ENCODE data around the gene LYRM2.
"Not testable (repeated sequence)": the region's sequence is repeated elsewhere in the genome, so short reads cannot be mapped to it uniquely, and the experiment has no call there.

Gene LYRM2

DNA sequence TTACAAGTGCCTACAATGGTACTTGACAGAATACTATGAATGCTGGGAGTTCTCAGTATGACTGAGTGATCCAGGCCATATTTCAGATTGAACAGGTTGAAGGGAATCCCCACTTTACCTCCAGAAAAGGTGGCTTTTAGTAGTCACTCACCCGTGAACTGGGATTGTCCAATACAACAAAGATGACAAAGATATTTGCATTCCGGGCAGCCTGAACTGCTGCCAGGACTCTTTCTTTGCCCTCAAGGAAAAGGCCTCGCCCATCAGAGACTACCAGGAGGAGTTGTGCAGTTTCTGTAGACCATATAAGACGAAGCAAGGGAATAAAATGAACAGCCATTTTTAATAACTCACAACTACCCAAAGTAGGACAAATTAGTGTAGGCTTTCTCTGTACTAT lies 6.3 kb upstream of the LYRM2 start:
- no peak for DNase-seq (ENCODE audit: low spot score)

DNA sequence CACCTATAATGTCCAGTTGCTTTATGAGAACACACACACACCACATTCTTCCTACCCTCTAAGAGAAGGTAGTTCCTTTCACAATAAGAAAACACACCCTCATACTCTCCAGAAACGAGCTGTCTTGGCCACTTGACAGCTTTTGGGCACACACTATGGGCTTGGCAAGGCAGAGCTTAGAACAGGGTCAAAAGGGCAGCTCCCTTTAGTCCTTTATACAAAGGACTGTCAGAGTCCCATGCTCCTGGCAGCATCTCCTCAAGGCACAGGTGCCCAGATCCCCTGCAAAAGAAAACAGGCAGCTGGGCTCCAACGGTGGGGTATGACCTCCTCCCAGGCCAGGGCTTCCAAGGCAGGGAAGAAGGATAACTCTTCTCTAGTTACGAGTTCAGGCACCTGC lies 4.9 kb upstream of the LYRM2 start:
- no peak for DNase-seq (ENCODE audit: low spot score)

DNA sequence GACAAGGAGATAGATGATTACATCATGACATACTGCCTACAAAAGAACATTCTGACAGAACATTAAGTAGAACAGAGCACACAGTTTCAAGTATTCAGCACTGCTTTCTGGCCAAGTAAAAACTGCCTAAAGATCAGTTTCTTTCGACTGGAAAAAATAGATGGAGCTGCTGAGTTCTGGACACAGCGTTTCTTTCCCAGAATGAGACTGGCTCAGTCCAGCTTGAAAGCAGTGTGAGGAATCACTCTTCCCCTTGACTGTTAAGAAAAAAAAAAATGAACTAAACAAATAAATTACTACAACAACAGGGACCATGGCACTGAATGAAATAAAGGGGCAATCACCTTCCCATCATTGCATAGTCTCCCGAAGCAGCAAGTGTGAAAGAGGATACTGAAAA lies 4.4 kb upstream of the LYRM2 start:
- DNase-seq (ENCODE audit: low spot score) = no peak

- DNase-seq (ENCODE audit: low spot score) = not testable (repeated sequence)
Measured at GRCh38 chr6:89641581-89641980, 3.0 kb upstream of the LYRM2 start.

DNA sequence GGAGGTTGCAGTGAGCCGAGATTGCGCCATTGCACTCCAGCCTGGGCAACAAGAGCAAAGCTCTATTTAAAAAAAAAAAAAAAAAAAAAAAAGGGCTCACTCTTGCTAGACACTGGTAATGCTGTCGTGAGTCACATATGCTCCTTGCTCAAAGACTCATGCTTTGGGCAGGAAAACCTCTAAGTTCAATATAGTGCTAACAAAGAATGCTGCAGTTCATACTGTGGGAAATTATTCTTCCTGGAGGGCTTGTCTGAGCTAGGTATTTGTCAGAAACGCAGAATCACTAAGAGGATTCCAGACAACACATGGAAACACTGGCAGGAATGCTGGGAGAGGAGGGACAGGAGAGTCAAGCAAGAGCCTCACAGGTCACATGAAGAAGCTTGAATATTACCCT lies 2.3 kb upstream of the LYRM2 start:
- no peak for DNase-seq (ENCODE audit: low spot score)

DNA sequence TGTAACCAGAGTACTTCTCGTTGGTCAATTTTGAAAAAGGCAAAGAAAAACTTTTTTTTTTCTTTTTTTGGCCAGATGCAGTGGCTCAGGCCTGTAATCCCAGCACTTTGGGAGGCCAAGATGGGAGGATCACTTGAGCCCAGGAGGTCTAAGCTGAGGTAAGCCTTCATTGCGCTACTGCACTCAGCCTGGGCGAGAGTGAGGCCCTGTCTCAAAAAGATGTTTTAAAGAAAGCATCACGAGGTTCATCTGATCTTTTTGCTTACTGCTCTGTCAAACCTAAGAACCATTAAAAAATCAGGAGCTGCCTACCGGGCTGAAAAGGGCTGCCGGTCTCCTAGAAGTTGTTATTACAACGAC lies 607 bp downstream of the LYRM2 start:
- no peak for DNase-seq (ENCODE audit: low spot score)

DNA sequence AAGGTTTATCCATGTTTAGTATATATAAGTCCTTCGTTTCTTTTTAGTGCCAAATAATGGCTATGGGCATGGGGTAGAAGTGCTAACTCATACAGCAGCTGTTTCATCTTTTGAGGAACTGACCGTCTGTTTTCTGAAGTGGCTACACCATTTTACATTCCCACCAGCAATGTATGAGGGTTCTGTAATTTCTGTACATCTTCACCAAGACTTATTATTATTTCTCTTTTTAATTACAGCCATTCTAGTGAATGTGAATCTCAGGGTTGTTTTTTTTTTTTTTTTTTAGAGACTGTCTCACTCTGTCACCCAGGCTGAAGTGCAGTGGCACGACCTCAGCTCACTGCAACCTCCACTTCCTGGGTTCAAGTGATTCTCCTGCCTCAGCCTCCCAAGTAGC lies 2.1 kb downstream of the LYRM2 start:
- DNase-seq (ENCODE audit: low spot score) = not testable (repeated sequence)

GRCh38 chr6:89630488-89630887 lies 8.1 kb downstream of the LYRM2 start:
- no peak for DNase-seq (ENCODE audit: low spot score)

DNA sequence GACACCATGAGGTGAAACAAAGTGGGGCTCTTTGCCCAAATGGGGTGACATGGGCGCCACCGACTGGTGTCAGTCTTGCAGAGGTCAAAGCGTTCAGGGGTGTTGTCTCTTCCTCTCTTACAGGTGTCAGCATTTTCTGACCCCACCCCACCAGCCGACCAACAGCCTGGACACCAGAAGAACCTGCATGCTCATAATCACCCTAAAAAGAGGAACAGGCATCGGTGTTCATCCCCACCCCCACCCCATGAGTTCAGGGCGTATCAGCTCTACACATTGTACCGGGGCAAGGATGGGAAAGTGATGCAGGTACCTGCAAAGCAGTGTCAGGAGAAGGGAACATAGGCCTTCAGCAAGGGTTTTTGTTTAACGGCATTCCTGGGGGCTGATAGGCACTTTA lies 14.8 kb downstream of the LYRM2 start:
- DNase-seq (ENCODE audit: low spot score) = no peak

GRCh38 chr6:89619567-89619966 lies 19.0 kb downstream of the LYRM2 start:
- no peak for DNase-seq (ENCODE audit: low spot score)

DNA sequence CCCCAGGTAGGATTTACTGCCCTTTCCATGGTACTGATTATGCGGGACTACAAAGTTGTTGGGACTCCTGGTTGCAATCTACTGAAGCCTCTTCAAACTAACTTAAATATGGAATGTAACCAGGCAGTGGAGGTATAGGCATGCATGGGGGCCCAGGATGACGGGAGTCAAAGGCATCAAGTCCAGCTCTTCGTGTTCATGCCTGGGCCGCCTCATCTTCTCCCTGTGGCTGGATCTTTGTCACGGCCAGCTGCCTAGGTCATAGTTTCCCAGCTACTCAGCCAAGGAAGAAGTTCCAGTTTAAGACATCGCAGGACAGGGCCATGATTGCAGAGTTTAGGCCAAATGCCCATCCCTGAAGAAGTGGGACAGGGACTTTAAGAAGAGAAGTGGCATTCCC lies 20.5 kb downstream of the LYRM2 start:
- no peak for DNase-seq (ENCODE audit: low spot score)

- DNase-seq (ENCODE audit: low spot score) = no peak
Measured at GRCh38 chr6:89616531-89616930, 22.0 kb downstream of the LYRM2 start.

GRCh38 chr6:89615882-89616281 lies 22.7 kb downstream of the LYRM2 start:
- no peak for DNase-seq (ENCODE audit: low spot score)

- no peak for DNase-seq (ENCODE audit: low spot score)
Measured at GRCh38 chr6:89613790-89614189, 24.8 kb downstream of the LYRM2 start.

- DNase-seq (ENCODE audit: low spot score) = no peak
Measured at GRCh38 chr6:89612121-89612520, 26.4 kb downstream of the LYRM2 start.

DNA sequence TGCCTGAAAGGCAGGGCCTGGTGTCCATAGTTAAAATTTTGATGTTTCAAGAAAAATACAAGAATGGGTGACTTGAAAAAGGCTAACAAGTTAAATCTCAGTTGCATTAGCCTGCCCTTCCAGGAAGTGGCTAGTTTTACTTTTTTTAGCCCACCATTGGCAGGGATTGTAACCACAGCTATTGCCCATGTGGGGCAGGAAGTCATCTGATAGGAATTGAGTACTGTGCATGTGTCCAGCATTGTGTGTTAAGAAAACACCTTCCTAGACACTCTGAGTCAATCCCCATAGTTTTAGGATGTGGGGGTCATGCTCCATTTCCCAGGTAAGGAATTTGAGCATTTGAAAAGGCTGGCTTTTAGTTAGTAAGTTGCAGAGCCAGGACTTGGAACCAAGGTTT lies 26.9 kb downstream of the LYRM2 start:
- no peak for DNase-seq (ENCODE audit: low spot score)

GRCh38 chr6:89610149-89610642 lies 28.4 kb downstream of the LYRM2 start:
- DNase-seq (ENCODE audit: low spot score) = peak; percentile 58

DNA sequence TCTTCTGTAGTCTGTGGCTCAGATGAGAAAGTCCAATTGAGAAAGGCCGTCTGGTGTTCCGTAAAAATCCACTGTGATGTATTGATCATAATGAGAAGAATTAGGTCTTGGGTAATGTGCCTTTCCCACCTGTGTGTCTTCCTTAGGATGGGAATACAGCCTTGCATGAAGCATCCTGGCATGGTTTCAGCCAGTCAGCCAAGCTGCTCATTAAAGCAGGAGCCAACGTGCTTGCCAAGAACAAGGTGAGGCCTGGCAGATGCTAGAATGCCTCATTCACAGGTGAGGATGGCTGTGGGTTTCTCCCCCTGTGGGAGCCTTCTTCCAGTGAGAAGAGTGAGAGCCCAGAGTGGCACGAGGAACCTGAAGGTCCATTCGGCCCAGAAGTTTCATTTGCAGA lies 32.7 kb downstream of the LYRM2 start:
- DNase-seq (ENCODE audit: low spot score) = no peak

DNA sequence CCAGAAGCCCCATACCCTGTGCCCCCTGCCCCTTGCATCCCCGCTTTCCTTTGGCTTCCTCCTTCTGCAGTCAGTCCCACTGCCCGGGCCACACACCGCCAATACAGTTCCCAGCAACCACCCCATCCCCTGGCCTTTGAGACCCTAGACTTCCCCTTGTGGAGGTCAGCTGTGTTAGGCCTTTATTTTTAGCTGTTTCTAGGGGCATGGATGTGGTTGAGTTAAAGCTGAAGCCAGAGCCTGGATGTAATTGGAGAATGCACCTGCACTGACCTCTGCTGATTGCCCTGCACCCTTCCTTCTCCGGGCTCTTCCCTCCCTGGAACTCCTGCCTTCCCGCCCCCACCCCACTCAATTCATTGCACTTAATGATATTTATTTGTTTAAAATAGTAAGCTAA lies 33.9 kb downstream of the LYRM2 start:
- DNase-seq (ENCODE audit: low spot score) = no peak

DNA sequence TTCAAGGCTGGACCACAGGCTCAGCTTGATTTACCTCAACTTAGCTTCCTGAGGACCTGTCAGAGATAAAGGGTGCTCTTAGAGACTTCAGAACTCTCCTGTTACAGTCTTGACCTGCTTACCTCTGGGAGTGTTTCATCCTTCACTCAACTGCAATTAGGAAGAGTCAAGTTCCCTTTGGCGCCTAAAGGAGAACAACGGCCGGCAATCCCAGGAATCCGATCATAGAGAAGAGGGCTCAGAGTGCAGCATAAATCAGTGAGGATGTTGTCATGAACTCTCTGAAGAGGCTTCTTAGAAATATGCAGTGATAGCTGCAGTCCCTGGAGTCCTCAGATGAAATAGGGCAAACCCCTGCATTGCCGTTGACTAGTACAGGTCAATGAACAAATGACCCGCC lies 36.4 kb downstream of the LYRM2 start:
- no peak for DNase-seq (ENCODE audit: low spot score)

- no peak for DNase-seq (ENCODE audit: low spot score)
Measured at GRCh38 chr6:89599727-89600126, 38.8 kb downstream of the LYRM2 start.

DNA sequence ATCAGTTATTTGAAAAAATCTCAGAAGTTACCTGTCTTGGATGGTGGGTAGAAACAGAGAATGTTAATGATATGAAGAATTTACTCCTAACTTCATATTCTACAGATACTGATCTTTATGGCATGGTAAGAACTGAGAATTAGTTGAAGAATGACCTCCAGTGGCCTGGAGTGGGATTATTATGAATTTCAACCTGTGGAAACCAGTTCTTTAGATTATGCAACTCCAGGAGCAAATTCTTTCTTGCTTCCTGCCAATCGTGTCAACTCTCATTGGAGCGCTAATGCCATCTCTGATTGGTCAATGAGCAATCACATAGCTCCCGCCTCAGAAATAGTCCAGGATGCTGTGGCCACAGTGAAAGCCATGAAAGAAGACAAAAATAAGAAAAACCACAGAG lies 40.6 kb downstream of the LYRM2 start:
- peak; percentile 8 for DNase-seq (ENCODE audit: low spot score)

DNA sequence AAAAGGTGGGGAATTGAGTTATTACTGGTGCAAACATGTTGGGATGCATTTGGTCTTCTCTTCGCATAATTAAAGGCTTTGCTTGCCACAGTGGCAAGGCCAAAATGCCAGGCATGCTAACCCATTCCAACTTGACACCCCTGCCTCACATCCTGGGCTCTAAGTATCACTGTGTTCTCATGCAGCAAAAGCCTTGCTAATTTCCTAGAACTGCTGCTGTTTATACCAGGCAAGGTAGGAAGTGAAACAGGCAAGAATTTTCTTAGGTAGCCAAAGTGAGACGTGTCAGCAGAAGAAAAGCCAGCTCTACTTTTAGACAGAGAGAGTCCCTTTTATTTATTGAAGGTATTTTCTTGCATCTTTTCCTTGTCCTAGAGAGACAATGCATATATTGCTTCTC lies 41.2 kb downstream of the LYRM2 start:
- no peak for DNase-seq (ENCODE audit: low spot score)

GRCh38 chr6:89596484-89596883 lies 42.1 kb downstream of the LYRM2 start:
- no peak for DNase-seq (ENCODE audit: low spot score)

- DNase-seq (ENCODE audit: low spot score) = no peak
Measured at GRCh38 chr6:89596056-89596455, 42.5 kb downstream of the LYRM2 start.
